ENCODE measurements around the gene TRIM67. TPM values are rescaled to one million over a fixed set of nuclear protein-coding genes. Genes with fewer than 3 reads are reported as not detected.

Gene TRIM67
- polyA plus RNA-seq, 1 donor from 2014 or later: 8.0 TPM

DNA sequence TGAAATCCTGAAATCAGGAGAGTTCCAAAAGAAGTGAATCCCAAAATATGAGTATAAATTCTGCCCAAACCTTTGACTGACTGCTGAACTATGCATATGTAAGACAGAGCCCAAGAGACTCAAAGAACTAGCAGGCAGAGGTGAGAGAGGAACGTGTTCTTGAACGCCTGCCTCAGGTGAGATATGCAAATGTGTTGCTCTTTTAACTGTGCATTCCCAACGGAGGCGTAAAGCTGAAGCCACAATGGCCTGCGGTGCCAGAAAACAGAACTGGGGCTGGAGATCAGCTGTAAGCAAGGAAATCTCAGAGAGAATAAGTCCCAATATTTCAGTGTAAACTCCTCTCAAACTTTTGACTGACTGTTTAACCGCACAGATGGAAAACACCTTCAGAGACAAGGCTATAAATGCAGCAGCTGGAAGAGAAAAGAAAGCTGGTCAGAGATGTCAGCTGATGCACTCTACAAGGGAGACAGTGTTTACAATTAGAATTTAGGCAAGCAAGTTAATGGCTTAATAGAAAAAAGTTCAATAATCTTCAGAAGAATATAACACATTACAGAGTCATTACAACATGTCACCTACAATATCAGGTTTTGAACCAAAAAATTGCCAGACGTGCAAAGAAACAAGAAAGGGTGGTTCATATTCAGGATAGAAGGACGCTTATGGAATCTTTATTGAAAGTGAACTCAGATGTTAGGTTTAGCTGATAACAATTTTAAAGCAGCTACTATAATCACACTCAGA lies 43.0 kb upstream of the TRIM67 start:
- Histone ChIP-seq H2AFZ (ENCODE audit: low read depth, low read length) (no peak overlapping the region), H4K20me1 (ENCODE audit: insufficient read depth) (no peaks in the 10 kb centered on the region), H3K27ac (ENCODE audit: low read length) (no peak overlapping the region), H3K27me3 (ENCODE audit: insufficient read depth, low read depth, low read length) (no peaks in the 10 kb centered on the region), H3K9ac (ENCODE audit: low read length) (no peak overlapping the region), H3K36me3 (ENCODE audit: insufficient read depth, low read length) (no peaks in the 10 kb centered on the region), H3F3A (ENCODE audit: insufficient read depth, low read length, poor library complexity, severe bottlenecking) (no peaks in the 10 kb centered on the region), H3K9me2 (ENCODE audit: insufficient read depth, low read length) (no peaks in the 10 kb centered on the region), H3K4me3 (ENCODE audit: low read length) (no peak overlapping the region), H3K4me2 (ENCODE audit: low read length) (no peak overlapping the region), H3K79me2 (replicated peaks; ENCODE audit: insufficient read depth, low read length) (no peaks in the 10 kb centered on the region), H3K9me3 (ENCODE audit: low read length) (no peaks in the 10 kb centered on the region)
- TF ChIP-seq RAD21 (conservative IDR thresholded peaks at IDR 0.05) (no peak), POLR2AphosphoS5 (IDR thresholded peaks at IDR 0.05) (no peak), TAF1 (IDR thresholded peaks at IDR 0.05; ENCODE audit: low read depth) (no peak), EP300 (conservative IDR thresholded peaks at IDR 0.05; ENCODE audit: poor library complexity, severe bottlenecking) (no peak), EZH2 (IDR thresholded peaks at IDR 0.05; ENCODE audit: borderline replicate concordance, insufficient read depth, low read length, poor library complexity, severe bottlenecking) (no peak), MXI1 (conservative IDR thresholded peaks at IDR 0.05; ENCODE audit: poor library complexity, severe bottlenecking) (no peak)
- TF ChIP-seq, protein P1, sequence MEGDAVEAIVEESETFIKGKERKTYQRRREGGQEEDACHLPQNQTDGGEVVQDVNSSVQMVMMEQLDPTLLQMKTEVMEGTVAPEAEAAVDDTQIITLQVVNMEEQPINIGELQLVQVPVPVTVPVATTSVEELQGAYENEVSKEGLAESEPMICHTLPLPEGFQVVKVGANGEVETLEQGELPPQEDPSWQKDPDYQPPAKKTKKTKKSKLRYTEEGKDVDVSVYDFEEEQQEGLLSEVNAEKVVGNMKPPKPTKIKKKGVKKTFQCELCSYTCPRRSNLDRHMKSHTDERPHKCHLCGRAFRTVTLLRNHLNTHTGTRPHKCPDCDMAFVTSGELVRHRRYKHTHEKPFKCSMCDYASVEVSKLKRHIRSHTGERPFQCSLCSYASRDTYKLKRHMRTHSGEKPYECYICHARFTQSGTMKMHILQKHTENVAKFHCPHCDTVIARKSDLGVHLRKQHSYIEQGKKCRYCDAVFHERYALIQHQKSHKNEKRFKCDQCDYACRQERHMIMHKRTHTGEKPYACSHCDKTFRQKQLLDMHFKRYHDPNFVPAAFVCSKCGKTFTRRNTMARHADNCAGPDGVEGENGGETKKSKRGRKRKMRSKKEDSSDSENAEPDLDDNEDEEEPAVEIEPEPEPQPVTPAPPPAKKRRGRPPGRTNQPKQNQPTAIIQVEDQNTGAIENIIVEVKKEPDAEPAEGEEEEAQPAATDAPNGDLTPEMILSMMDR (IDR thresholded peaks at IDR 0.05; ENCODE audit: poor library complexity, severe bottlenecking): no peak

DNA sequence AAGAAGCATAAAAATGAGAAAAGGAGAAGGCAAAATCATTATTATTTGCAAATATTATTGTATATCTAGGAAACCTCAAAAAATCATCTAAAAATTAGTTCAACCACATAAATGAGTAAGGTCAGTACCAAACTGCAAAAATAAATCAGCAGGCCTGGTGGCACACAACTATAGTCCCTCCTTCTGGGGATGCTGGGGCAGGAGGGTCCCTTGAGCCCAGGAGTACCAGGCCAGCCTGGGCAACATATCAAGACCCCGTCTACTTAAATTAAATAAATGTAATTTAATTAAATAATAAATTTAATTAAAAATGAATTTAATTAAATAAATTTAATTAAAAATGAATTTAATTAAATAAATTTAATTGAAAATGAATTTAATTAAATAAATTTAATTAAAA lies 40.3 kb upstream of the TRIM67 start:
- TF ChIP-seq RAD21 (conservative IDR thresholded peaks at IDR 0.05) (no peak), SMC3 (conservative IDR thresholded peaks at IDR 0.05; ENCODE audit: poor library complexity) (no peak), MXI1 (conservative IDR thresholded peaks at IDR 0.05; ENCODE audit: poor library complexity, severe bottlenecking) (no peak)
- TF ChIP-seq, protein P1 (IDR thresholded peaks at IDR 0.05; ENCODE audit: poor library complexity, severe bottlenecking): no peak
- no peaks in the 10 kb centered on the region for H3K9me3 ChIP-seq (ENCODE audit: low read length)
- H3F3A ChIP-seq (ENCODE audit: insufficient read depth, low read length, poor library complexity, severe bottlenecking): no peaks in the 10 kb centered on the region
- H3K4me2 ChIP-seq (ENCODE audit: low read length): no peak overlapping the region
- H3K27me3 ChIP-seq (ENCODE audit: insufficient read depth, low read depth, low read length): no peaks in the 10 kb centered on the region
- H3K9ac ChIP-seq (ENCODE audit: low read length): no peak overlapping the region
- no peak overlapping the region for H3K27ac ChIP-seq (ENCODE audit: low read length)
- no peaks in the 10 kb centered on the region for H3K9me2 ChIP-seq (ENCODE audit: insufficient read depth, low read length)
- H3K4me3 ChIP-seq (ENCODE audit: low read length): no peak overlapping the region
- no peaks in the 10 kb centered on the region for H3K36me3 ChIP-seq (ENCODE audit: insufficient read depth, low read length)
- H4K20me1 ChIP-seq (ENCODE audit: insufficient read depth): no peaks in the 10 kb centered on the region
- H2AFZ ChIP-seq (ENCODE audit: low read depth, low read length): no peak overlapping the region
- no peaks in the 10 kb centered on the region for H3K79me2 ChIP-seq (replicated peaks; ENCODE audit: insufficient read depth, low read length)

DNA sequence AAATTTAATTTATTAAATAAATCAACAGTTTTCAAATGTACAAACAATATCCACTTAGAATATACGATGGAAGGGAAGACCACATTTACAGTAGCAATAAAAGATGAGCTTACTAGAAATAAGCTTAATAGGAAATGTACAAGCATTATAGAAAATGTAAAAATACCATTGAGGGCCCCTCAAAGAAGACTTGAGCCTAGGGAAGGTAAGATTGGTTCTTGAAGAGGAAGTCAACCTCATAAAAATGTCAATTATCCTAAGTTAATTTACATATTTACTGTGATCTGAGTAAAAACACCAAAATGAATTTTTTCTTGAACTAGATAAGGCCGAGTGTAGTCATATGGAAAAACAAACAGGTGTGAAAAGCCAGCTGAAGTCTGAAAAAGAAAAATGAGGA lies 39.7 kb upstream of the TRIM67 start:
- Histone ChIP-seq H3K9me3 (ENCODE audit: low read length) (no peaks in the 10 kb centered on the region), H3K4me2 (ENCODE audit: low read length) (no peak overlapping the region), H3K9ac (ENCODE audit: low read length) (no peak overlapping the region), H3K4me3 (ENCODE audit: low read length) (no peak overlapping the region), H2AFZ (ENCODE audit: low read depth, low read length) (no peak overlapping the region), H3K79me2 (replicated peaks; ENCODE audit: insufficient read depth, low read length) (no peaks in the 10 kb centered on the region), H4K20me1 (ENCODE audit: insufficient read depth) (no peaks in the 10 kb centered on the region), H3K36me3 (ENCODE audit: insufficient read depth, low read length) (no peaks in the 10 kb centered on the region), H3K27me3 (ENCODE audit: insufficient read depth, low read depth, low read length) (no peaks in the 10 kb centered on the region), H3K27ac (ENCODE audit: low read length) (no peak overlapping the region), H3F3A (ENCODE audit: insufficient read depth, low read length, poor library complexity, severe bottlenecking) (no peaks in the 10 kb centered on the region), H3K9me2 (ENCODE audit: insufficient read depth, low read length) (no peaks in the 10 kb centered on the region)
- TF ChIP-seq, protein P1 (IDR thresholded peaks at IDR 0.05; ENCODE audit: poor library complexity, severe bottlenecking): no peak
- TF ChIP-seq EP300 (conservative IDR thresholded peaks at IDR 0.05; ENCODE audit: poor library complexity, severe bottlenecking): no peak

All from neural cell (in vitro differentiated cells).